A549 (cell line): ENCODE data around the gene SPTBN4. TPM values are rescaled to one million over a fixed set of nuclear protein-coding genes. Genes with fewer than 3 reads are reported as not detected.
A peak's percentile ranks its signal among the peaks of the same experiment; 100 is the strongest.

Experiments used
- ATAC-seq, 2 experiments: fragments of 200-7000 bp in 1 of 2; fragments of >200 bp in 1 of 2; cut with Nextera tagmentation in 1 of 2; cut with Tn5 transposase in 1 of 2; 3 replicates each; pipeline versions ENCODE4 v1.8.0 to v1.9.1; 2018 to 2020; ENCODE audit warnings: mild to moderate bottlenecking in 1 of 2, moderate library complexity in 1 of 2
- CTCF ChIA-PET: fragments of 300-600 bp; sonication (Branson Sonifier 250); formaldehyde crosslinking; extraction: SDS; loops from one replicate; lab custom pipeline; 2021; ENCODE audit warnings: antibody characterized with exemption, inconsistent platforms; lab: Yijun Ruan, JAX
- POLR2A ChIA-PET: fragments of 350-600 bp; formaldehyde crosslinking; extraction: SDS; loops from one replicate; lab custom pipeline; 2021; ENCODE audit warnings: antibody characterized with exemption, inconsistent platforms; lab: Yijun Ruan, JAX
- DNase-seq, 2 experiments: peaks; one replicate each; pipeline versions ENCODE4 v3.0.0 to v3.0.0-alpha.2; 2011 to 2016; ENCODE audit warnings: low read depth in 1 of 2, low spot score in 1 of 2
- FAIRE-seq: peaks from 2 replicates; lab custom pipeline; 2011; peaks lifted over from hg19 to GRCh38; lab: Jason Lieb, UNC
- H3K27ac ChIP-seq, 2 experiments: fragments of >200 bp; sonication (Bioruptor Twin); formaldehyde crosslinking; 3 replicates each; pipeline ENCODE4 v1.5.1; 2016 to 2017
- H3K4me1 ChIP-seq: fragments of >200 bp; sonication (Bioruptor Twin); formaldehyde crosslinking; 3 replicates; pipeline ENCODE4 v1.6.1; 2016
- H3K4me2 ChIP-seq: fragments of >200 bp; sonication (Bioruptor Twin); formaldehyde crosslinking; 3 replicates; pipeline ENCODE4 v1.6.1; 2016
- H3K4me3 ChIP-seq: fragments of >200 bp; sonication (Bioruptor Twin); formaldehyde crosslinking; 3 replicates; pipeline ENCODE4 v1.5.1; 2016
- H3K9me3 ChIP-seq: fragments of >200 bp; sonication (Bioruptor Twin); formaldehyde crosslinking; 3 replicates; pipeline ENCODE4 v1.6.1; 2016
- BHLHE40 ChIP-seq: IDR thresholded peaks from 2 replicates; pipeline ENCODE4 v1.6.1; 2012; ENCODE audit warnings: low read depth, low read length, inconsistent platforms
- EP300 ChIP-seq, 2 experiments: fragments of >200 bp; sonication (Bioruptor Twin); formaldehyde crosslinking; IDR thresholded peaks; 2 replicates in 1 of 2; 3 replicates in 1 of 2; pipeline ENCODE4 v1.6.1; 2016 to 2017
- FOSL2 ChIP-seq, 2 experiments: fragments of 450-650 bp in 1 of 2; fragments of >200 bp in 1 of 2; sonication (Bioruptor Twin) in 1 of 2; formaldehyde crosslinking; IDR thresholded peaks; 2 replicates each; pipeline versions ENCODE4 v1.5.0 to v1.6.1; 2016 to 2020; ENCODE audit warnings: mild to moderate bottlenecking in 1 of 2, moderate library complexity in 1 of 2
- GATA3 ChIP-seq: IDR thresholded peaks from 2 replicates; pipeline ENCODE4 v1.6.1; 2012; ENCODE audit warnings: borderline replicate concordance
- HOXB5 ChIP-seq: fragments of 250-450 bp; sonication (Bioruptor Pico); IDR thresholded peaks from 2 replicates; pipeline ENCODE4 v1.5.0; 2020; ENCODE audit warnings: mild to moderate bottlenecking, moderate library complexity
- JUN ChIP-seq, 2 experiments: fragments of >200 bp; sonication (Bioruptor Twin); formaldehyde crosslinking; IDR thresholded peaks; 2 replicates in 1 of 2; 3 replicates in 1 of 2; pipeline ENCODE4 v1.6.1; 2016 to 2017
- KDM1A ChIP-seq: fragments of 200-600 bp; sonication (generic); IDR thresholded peaks from 2 replicates; pipeline ENCODE4 v1.6.1; 2016; ENCODE audit warnings: low read depth, mild to moderate bottlenecking
- MAFK ChIP-seq: fragments of 450-650 bp; IDR thresholded peaks from 2 replicates; pipeline ENCODE4 v1.6.1; 2014; ENCODE audit not compliant: partially characterized antibody
- MAZ ChIP-seq: fragments of 150-350 bp; IDR thresholded peaks from 2 replicates; pipeline ENCODE4 v1.6.1; 2014; ENCODE audit warnings: antibody characterized with exemption, low read depth, low read length, borderline replicate concordance
- MYC ChIP-seq: IDR thresholded peaks from 2 replicates; pipeline ENCODE4 v1.6.1; 2012; ENCODE audit warnings: mild to moderate bottlenecking, inconsistent platforms, low read length, improper control_type of control experiment, borderline replicate concordance
- NFE2L2 ChIP-seq: fragments of 150-350 bp; conservative IDR thresholded peaks from 2 replicates; pipeline ENCODE4 v1.6.1; 2014; ENCODE audit warnings: low read length
- POLR2A ChIP-seq: IDR thresholded peaks from 2 replicates; pipeline ENCODE4 v1.6.1; 2012; ENCODE audit warnings: mild to moderate bottlenecking, low read length
- POLR2AphosphoS2 ChIP-seq: conservative IDR thresholded peaks from 2 replicates; pipeline ENCODE4 v1.6.1; 2012; ENCODE audit warnings: low read length, improper control_type of control experiment, inconsistent platforms
- RAD21 ChIP-seq, 2 experiments: fragments of >200 bp in 1 of 2; sonication (Bioruptor Twin) in 1 of 2; formaldehyde crosslinking in 1 of 2; IDR thresholded peaks in 1 of 2; conservative IDR thresholded peaks in 1 of 2; 2 replicates in 1 of 2; 3 replicates in 1 of 2; pipeline ENCODE4 v1.6.1; 2012 to 2018; ENCODE audit warnings: inconsistent platforms in 1 of 2
- RFX5 ChIP-seq: fragments of 450-650 bp; IDR thresholded peaks from 2 replicates; pipeline ENCODE4 v1.7.1; 2014; ENCODE audit warnings: antibody characterized with exemption, mild to moderate bottlenecking, moderate library complexity
- SMC3 ChIP-seq: fragments of >200 bp; sonication (Bioruptor Twin); formaldehyde crosslinking; IDR thresholded peaks from 3 replicates; pipeline ENCODE4 v1.6.1; 2018; ENCODE audit warnings: inconsistent platforms
- ZC3H11A ChIP-seq: fragments of 450-650 bp; IDR thresholded peaks from 2 replicates; pipeline ENCODE4 v1.6.1; 2014; ENCODE audit warnings: antibody characterized with exemption, mild to moderate bottlenecking
- WGBS: methylation state at CpG from one replicate; pipeline ENCODE4 v1.1.6; 2017; ENCODE audit errors: missing lambda C conversion rate; 5-methylcytosine and 5-hydroxymethylcytosine counted together
- polyA plus RNA-seq, 4 experiments: library from polyadenylated mRNA; depleted of rRNA in 3 of 4; stranded (reverse); fragments of >200 nt; fragmentation: RNase III in 1 of 4; extraction: RNeasy Plus Mini Kit Qiagen cat#74134 plus additional on column Dnase treatment in 1 of 4; gene quantifications; 2 replicates in 3 of 4; 3 replicates in 1 of 4; pipeline ENCODE4 v1.2.3, GENCODE V29; 2011 to 2017
- TF ChIP-seq, protein P1 (sequence below): fragments of 450-650 bp; IDR thresholded peaks from 2 replicates; pipeline ENCODE4 v1.6.1; 2014; ENCODE audit warnings: antibody characterized with exemption
- TF ChIP-seq, protein P2 (sequence below): IDR thresholded peaks from 2 replicates; pipeline ENCODE4 v1.6.1; 2012
- TF ChIP-seq, protein P3 (sequence below): fragments of >200 bp; sonication (Bioruptor Twin); formaldehyde crosslinking; IDR thresholded peaks from 3 replicates; pipeline ENCODE4 v1.5.1; 2016
- TF ChIP-seq, protein P4 (sequence below): IDR thresholded peaks from 2 replicates; pipeline ENCODE4 v1.6.1; 2012
- TF ChIP-seq, protein P5 (sequence below): fragments of 150-350 bp; IDR thresholded peaks from 2 replicates; pipeline ENCODE4 v1.6.1; 2014; ENCODE audit warnings: low read depth, mild to moderate bottlenecking, low read length
- TF ChIP-seq, protein P6 (sequence below): IDR thresholded peaks from 2 replicates; pipeline ENCODE4 v1.6.1; 2012; ENCODE audit warnings: low read depth, borderline replicate concordance
- TF ChIP-seq, protein P7 (sequence below): fragments of >200 bp; sonication (Bioruptor Twin); formaldehyde crosslinking; IDR thresholded peaks from 3 replicates; pipeline ENCODE4 v1.6.1; 2016

SPTBN4 gene
- polyA plus RNA-seq, 2 of the 4 experiments (the other 2 are of a cell fraction): 1.4 to 2.2 TPM

DNA sequence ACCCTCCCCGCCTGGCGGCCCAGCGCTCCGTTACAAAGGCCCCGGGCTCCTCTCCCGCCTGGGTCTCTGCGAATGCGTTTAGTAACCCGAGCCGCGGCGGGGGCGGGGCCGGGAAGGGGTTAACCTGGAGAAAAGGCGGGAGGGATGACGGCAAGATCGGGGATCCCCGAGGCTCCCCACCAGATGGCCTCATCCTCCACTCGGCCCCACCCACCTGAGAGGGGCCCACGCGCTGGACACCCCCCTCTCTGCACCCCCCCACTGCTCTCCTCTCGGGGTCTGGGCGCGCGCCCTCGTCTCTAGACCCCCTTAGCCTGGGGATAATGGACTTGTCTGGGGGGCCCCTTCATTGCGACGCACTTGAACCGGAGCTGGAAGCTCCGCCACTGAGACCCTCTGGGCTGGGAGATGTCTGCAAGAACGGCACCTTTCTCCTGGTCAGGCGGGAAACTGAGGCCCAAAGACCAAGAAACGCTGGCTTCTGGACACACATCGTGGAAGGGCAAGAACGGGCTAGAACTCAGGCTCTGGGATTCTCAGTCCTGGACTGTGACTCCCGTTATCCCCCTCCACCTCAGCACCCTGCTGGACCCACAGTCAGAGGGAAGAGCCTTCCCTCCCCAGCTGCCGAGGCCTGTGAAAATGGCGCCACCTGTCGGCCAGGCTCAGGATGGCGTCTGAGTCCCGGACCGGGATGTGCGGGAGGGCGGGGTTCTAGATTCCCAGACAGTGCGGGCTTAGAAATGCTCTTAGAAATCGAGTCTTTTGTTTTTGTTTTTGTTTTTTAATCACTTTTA, 131.5 kb downstream of the SPTBN4 start:
- TF ChIP-seq POLR2A: 0 out of 2 replicates have a peak, but pooled peaks have one; percentile 23
- TF ChIP-seq, protein P1, sequence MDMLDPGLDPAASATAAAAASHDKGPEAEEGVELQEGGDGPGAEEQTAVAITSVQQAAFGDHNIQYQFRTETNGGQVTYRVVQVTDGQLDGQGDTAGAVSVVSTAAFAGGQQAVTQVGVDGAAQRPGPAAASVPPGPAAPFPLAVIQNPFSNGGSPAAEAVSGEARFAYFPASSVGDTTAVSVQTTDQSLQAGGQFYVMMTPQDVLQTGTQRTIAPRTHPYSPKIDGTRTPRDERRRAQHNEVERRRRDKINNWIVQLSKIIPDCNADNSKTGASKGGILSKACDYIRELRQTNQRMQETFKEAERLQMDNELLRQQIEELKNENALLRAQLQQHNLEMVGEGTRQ: no peak
- TF ChIP-seq MYC: 0 out of 2 replicates have a peak, but pooled peaks have one; percentile 12
- TF ChIP-seq JUN (IDR thresholded peaks at IDR 0.05): peak in 1 of 2 experiments; percentile 66; a peak in 1 of 5 replicates
- TF ChIP-seq, protein P2, sequence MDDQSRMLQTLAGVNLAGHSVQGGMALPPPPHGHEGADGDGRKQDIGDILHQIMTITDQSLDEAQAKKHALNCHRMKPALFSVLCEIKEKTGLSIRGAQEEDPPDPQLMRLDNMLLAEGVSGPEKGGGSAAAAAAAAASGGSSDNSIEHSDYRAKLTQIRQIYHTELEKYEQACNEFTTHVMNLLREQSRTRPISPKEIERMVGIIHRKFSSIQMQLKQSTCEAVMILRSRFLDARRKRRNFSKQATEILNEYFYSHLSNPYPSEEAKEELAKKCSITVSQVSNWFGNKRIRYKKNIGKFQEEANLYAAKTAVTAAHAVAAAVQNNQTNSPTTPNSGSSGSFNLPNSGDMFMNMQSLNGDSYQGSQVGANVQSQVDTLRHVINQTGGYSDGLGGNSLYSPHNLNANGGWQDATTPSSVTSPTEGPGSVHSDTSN: peak; percentile 29; the same call in 1 of the 2 replicates
- peak; percentile 19; the same call in 1 of the 2 replicates for TF ChIP-seq RFX5
- TF ChIP-seq, protein P3, sequence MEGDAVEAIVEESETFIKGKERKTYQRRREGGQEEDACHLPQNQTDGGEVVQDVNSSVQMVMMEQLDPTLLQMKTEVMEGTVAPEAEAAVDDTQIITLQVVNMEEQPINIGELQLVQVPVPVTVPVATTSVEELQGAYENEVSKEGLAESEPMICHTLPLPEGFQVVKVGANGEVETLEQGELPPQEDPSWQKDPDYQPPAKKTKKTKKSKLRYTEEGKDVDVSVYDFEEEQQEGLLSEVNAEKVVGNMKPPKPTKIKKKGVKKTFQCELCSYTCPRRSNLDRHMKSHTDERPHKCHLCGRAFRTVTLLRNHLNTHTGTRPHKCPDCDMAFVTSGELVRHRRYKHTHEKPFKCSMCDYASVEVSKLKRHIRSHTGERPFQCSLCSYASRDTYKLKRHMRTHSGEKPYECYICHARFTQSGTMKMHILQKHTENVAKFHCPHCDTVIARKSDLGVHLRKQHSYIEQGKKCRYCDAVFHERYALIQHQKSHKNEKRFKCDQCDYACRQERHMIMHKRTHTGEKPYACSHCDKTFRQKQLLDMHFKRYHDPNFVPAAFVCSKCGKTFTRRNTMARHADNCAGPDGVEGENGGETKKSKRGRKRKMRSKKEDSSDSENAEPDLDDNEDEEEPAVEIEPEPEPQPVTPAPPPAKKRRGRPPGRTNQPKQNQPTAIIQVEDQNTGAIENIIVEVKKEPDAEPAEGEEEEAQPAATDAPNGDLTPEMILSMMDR: peak; percentile 100
- peak; percentile 9; the same call in 1 of the 2 replicates for TF ChIP-seq BHLHE40
- TF ChIP-seq, protein P4, sequence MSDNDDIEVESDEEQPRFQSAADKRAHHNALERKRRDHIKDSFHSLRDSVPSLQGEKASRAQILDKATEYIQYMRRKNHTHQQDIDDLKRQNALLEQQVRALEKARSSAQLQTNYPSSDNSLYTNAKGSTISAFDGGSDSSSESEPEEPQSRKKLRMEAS: peak; percentile 75; the same call in 1 of the 2 replicates
- TF ChIP-seq, protein P5, sequence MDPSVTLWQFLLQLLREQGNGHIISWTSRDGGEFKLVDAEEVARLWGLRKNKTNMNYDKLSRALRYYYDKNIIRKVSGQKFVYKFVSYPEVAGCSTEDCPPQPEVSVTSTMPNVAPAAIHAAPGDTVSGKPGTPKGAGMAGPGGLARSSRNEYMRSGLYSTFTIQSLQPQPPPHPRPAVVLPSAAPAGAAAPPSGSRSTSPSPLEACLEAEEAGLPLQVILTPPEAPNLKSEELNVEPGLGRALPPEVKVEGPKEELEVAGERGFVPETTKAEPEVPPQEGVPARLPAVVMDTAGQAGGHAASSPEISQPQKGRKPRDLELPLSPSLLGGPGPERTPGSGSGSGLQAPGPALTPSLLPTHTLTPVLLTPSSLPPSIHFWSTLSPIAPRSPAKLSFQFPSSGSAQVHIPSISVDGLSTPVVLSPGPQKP: no peak
- TF ChIP-seq EP300 (IDR thresholded peaks at IDR 0.05): no peak
- no peak for TF ChIP-seq KDM1A
- TF ChIP-seq POLR2AphosphoS2: no peak
- TF ChIP-seq SMC3: peak; percentile 98
- TF ChIP-seq MAFK: peak; percentile 6
- TF ChIP-seq, protein P6, sequence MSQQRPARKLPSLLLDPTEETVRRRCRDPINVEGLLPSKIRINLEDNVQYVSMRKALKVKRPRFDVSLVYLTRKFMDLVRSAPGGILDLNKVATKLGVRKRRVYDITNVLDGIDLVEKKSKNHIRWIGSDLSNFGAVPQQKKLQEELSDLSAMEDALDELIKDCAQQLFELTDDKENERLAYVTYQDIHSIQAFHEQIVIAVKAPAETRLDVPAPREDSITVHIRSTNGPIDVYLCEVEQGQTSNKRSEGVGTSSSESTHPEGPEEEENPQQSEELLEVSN: peak; percentile 90
- TF ChIP-seq MAZ: peak; percentile 38; the same call in 1 of the 2 replicates
- TF ChIP-seq FOSL2 (IDR thresholded peaks at IDR 0.05): no peak
- TF ChIP-seq FOSL2 (CRISPR knock-in tag; IDR thresholded peaks at IDR 0.05): peak; percentile 13; the same call in 1 of the 2 replicates
- TF ChIP-seq GATA3: peak; percentile 73; the same call in 1 of the 2 replicates
- no peak for TF ChIP-seq HOXB5
- TF ChIP-seq NFE2L2: no peak
- 0 out of 2 replicates have a peak, but pooled peaks have one; percentile 12 for TF ChIP-seq ZC3H11A
- TF ChIP-seq, protein P7, sequence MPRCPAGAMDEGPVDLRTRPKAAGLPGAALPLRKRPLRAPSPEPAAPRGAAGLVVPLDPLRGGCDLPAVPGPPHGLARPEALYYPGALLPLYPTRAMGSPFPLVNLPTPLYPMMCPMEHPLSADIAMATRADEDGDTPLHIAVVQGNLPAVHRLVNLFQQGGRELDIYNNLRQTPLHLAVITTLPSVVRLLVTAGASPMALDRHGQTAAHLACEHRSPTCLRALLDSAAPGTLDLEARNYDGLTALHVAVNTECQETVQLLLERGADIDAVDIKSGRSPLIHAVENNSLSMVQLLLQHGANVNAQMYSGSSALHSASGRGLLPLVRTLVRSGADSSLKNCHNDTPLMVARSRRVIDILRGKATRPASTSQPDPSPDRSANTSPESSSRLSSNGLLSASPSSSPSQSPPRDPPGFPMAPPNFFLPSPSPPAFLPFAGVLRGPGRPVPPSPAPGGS: peak; percentile 49; the same call in 1 of the 3 replicates
- peak; percentile 100 for TF ChIP-seq RAD21 (conservative IDR thresholded peaks at IDR 0.05 in 1 of 2, IDR thresholded peaks at IDR 0.05 in 1 of 2)
- ChIA-PET CTCF (interaction anchor here (0.6 to 35.2 kb wide), 29 partner anchors 8 to 545 kb away, joined by 3 to 2247 read pairs (median 4); partner anchors contain the start of genes BLVRB, COQ8B and SPTBN4), POLR2A (interaction anchor here (0.6 to 2.3 kb wide), 9 partner anchors 15 to 165 kb away, joined by 3 to 9 read pairs (median 4); partner anchors contain the start of gene BLVRB)
- H3K9me3 ChIP-seq: no peaks in the 10 kb centered on the region
- peak overlapping the region; percentile 94 for H3K4me2 ChIP-seq
- peak overlapping the region; percentile 47 for H3K4me3 ChIP-seq
- peak overlapping the region; percentile 66 to 85 for H3K27ac ChIP-seq
- FAIRE-seq: peak; percentile 100
- peaks cover 56% of the 10 kb centered on the region for H3K4me1 ChIP-seq
- WGBS: under 1% methylated on average over 39 of the region's 46 CpGs
- peak; percentile 49 to 76 for ATAC-seq
- DNase-seq: peak; percentile 97 to 99
